ENCODE measurements around the gene ACTR8. TPM values are rescaled to one million over a fixed set of nuclear protein-coding genes. Genes with fewer than 3 reads are reported as not detected.

The ACTR8 gene
- total and polyA plus RNA-seq, 2 of the 13 experiments (the other 11 are each of a cell fraction or from before 2014, with no cell fraction given) = 15.5 to 29.0 TPM

DNA sequence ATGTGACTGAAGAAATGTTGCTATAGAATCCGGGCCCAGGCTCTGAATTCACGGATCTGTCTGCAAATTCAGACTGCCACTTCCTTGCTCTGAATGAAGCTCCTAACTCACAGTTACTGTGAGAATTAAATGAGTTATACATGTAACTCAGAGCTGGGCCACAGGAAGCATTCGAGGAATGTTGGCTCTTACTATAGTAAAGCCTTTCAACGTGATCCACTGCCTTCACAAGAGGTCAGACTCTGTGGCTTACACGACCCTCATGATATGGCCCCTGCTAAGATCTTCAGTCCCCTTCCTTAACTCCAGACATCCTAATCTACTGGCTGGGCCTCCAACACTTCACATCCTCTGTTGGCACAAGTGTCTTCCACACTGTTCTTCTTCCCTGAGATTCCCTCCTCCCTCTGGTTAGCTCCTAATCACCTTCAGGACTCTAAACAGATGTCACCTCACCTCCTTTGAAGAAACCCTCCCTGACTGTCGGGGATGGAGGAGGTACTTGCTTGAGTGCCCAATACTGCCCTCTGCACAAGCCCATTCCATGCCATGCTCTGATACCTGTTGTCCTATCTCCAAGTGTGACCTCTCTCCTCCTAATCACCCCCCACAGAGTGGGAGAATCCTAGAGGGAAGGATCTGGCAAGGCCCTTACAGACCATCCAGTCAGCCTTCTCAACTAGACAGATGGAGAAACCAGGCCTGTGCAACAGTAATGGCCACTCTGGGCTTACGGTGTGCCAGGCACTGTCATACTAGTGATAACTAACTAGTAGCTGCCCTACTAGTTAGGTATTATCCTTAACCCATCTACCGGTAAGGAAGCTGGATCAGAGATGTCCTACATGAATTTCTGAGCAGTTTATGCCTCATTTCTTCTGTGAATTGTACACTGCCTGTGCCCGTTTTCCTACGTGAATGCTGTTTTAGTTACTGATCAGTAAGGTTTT lies 1.3 kb downstream of the ACTR8 start (continued):
- TF ChIP-seq ZNF558 (CRISPR knock-in tag; IDR thresholded peaks at IDR 0.05; ENCODE audit: borderline replicate concordance) (0 out of 2 replicates have a peak, but pooled peaks have one; percentile 7), KDM5A (IDR thresholded peaks at IDR 0.05; ENCODE audit: borderline replicate concordance, low read length) (0 out of 2 replicates have a peak, but pooled peaks have one; percentile 5), POLR2A (IDR thresholded peaks at IDR 0.05; ENCODE audit: insufficient read depth in 1 of 2, low read depth in 2 of 2, low read length in 2 of 2) (peak in 1 of 2 experiments; percentile 42; a peak in 1 of 4 replicates)
- TF ChIP-seq, protein P1, sequence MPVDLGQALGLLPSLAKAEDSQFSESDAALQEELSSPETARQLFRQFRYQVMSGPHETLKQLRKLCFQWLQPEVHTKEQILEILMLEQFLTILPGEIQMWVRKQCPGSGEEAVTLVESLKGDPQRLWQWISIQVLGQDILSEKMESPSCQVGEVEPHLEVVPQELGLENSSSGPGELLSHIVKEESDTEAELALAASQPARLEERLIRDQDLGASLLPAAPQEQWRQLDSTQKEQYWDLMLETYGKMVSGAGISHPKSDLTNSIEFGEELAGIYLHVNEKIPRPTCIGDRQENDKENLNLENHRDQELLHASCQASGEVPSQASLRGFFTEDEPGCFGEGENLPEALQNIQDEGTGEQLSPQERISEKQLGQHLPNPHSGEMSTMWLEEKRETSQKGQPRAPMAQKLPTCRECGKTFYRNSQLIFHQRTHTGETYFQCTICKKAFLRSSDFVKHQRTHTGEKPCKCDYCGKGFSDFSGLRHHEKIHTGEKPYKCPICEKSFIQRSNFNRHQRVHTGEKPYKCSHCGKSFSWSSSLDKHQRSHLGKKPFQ (CRISPR knock-in tag; IDR thresholded peaks at IDR 0.05; ENCODE audit: insufficient replicate concordance) = no peak
- TF ChIP-seq, protein P2, sequence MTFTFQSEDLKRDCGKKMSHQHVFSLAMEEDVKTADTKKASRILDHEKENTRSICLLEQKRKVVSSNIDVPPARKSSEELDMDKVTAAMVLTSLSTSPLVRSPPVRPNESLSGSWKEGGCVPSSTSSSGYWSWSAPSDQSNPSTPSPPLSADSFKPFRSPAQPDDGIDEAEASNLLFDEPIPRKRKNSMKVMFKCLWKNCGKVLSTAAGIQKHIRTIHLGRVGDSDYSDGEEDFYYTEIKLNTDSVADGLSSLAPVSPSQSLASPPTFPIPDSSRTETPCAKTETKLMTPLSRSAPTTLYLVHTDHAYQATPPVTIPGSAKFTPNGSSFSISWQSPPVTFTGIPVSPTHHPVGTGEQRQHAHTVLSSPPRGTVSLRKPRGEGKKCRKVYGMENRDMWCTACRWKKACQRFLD (CRISPR knock-in tag; IDR thresholded peaks at IDR 0.05; ENCODE audit: borderline replicate concordance) = no peak

DNA sequence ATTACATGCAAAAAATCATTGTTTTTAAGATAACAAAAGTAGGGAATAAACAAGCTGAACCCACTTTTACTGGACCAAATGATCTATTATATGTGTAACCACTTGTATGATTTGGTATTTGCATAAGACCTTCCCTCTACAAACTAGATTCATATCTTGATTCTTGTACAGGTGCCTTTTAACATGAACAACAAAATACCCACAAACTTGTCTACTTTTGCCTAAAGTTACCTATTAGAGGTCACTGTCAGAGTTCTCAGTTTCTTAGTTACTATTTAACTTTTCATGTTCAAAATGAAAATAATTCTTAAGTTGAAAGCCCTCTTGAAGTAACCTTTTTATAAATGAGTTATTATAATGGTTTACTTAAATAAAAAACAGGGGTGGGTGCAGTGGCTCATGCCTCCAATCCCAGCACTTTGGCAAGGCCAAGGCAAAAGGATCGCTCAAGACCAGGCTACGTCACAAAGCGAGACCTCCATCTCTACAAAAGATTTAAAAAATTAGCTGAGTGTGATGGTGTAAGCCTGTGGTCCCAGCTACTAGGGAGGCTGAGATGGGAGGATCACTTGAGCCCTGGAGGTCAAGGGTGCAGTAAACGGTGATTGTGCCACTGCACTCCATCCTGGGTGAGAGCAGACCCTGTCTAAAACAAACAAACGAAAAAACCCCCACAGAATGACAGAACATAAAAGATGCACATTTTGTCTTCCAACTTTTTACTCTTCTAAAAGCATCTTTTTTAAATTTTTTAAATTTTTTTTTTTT lies 16.0 kb downstream of the ACTR8 start:
- H2AFZ ChIP-seq (ENCODE audit: low read length) = no peak overlapping the region
- no peak overlapping the region for H3K27ac ChIP-seq (ENCODE audit: extremely low read length, insufficient read depth, low read length)
- intact Hi-C loops (cut with micrococcal nuclease; ENCODE audit: unreplicated experiment) = no loop called here
- FAIRE-seq = no peak
- H4K20me1 ChIP-seq (ENCODE audit: insufficient read depth, low read length) = no peaks in the 10 kb centered on the region
- in situ Hi-C loops (cut with HindIII; ENCODE audit: extremely low pct_ligation_motif_present, low pct_unique_long_range_greater_than_20kb) = no loop called here
- peaks cover 28% of the 10 kb centered on the region for H3K4me1 ChIP-seq (ENCODE audit: insufficient read depth, low read length)
- H3K9me3 ChIP-seq (ENCODE audit: low read length) = no peaks in the 10 kb centered on the region
- no peaks in the 10 kb centered on the region for H3K27me3 ChIP-seq (ENCODE audit: control insufficient read depth in 1 of 2, insufficient read depth in 2 of 2, low read length in 2 of 2)
- no peak overlapping the region for H3K9ac ChIP-seq (ENCODE audit: insufficient read depth, low read depth, low read length)
- no peak overlapping the region for H3K4me2 ChIP-seq (ENCODE audit: low read depth, low read length)
- H3K4me3 ChIP-seq (replicated peaks in 1 of 3; ENCODE audit: insufficient read depth in 1 of 3, low read depth in 2 of 3, low read length in 3 of 3) = no peak overlapping the region
- DNase-seq (ENCODE audit: low spot score) = no peak
- 87% methylated on average over 5 of the region's 5 CpGs for WGBS (ENCODE audit: low lambda C conversion rate)
- BruUV-seq (replicated peaks) = no TSS peak
- peaks cover 18 to 37% of the 10 kb centered on the region in 2 experiments for H3K36me3 ChIP-seq (replicated peaks in 1 of 2; ENCODE audit: control insufficient read depth in 1 of 2, insufficient read depth in 2 of 2, low read length in 2 of 2)
- H3K79me2 ChIP-seq (ENCODE audit: insufficient read depth, low read length) = no peaks in the 10 kb centered on the region
- ChIA-PET POLR2A (interaction anchor here (1.4 kb wide), 1 partner anchor 21 kb away, joined by 6 read pairs; no protein-coding TSS in a partner anchor), CTCF (ENCODE audit: low intra/inter-chr PET ratio, low total read pairs) (no interaction called here)
- ATAC-seq = no peak; the same call in 2 of the 3 replicates
- TF ChIP-seq, protein P3, sequence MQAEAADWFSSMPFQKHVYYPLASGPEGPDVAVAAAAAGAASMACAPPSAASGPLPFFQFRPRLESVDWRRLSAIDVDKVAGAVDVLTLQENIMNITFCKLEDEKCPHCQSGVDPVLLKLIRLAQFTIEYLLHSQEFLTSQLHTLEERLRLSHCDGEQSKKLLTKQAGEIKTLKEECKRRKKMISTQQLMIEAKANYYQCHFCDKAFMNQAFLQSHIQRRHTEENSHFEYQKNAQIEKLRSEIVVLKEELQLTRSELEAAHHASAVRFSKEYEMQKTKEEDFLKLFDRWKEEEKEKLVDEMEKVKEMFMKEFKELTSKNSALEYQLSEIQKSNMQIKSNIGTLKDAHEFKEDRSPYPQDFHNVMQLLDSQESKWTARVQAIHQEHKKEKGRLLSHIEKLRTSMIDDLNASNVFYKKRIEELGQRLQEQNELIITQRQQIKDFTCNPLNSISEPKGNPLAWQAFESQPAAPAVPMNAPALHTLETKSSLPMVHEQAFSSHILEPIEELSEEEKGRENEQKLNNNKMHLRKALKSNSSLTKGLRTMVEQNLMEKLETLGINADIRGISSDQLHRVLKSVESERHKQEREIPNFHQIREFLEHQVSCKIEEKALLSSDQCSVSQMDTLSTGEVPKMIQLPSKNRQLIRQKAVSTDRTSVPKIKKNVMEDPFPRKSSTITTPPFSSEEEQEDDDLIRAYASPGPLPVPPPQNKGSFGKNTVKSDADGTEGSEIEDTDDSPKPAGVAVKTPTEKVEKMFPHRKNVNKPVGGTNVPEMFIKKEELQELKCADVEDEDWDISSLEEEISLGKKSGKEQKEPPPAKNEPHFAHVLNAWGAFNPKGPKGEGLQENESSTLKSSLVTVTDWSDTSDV (CRISPR knock-in tag; IDR thresholded peaks at IDR 0.05) = no peak
- TF ChIP-seq POLR2AphosphoS5 (IDR thresholded peaks at IDR 0.05; ENCODE audit: low read depth, low read length) = peak; percentile 20
- TF ChIP-seq, protein P4, sequence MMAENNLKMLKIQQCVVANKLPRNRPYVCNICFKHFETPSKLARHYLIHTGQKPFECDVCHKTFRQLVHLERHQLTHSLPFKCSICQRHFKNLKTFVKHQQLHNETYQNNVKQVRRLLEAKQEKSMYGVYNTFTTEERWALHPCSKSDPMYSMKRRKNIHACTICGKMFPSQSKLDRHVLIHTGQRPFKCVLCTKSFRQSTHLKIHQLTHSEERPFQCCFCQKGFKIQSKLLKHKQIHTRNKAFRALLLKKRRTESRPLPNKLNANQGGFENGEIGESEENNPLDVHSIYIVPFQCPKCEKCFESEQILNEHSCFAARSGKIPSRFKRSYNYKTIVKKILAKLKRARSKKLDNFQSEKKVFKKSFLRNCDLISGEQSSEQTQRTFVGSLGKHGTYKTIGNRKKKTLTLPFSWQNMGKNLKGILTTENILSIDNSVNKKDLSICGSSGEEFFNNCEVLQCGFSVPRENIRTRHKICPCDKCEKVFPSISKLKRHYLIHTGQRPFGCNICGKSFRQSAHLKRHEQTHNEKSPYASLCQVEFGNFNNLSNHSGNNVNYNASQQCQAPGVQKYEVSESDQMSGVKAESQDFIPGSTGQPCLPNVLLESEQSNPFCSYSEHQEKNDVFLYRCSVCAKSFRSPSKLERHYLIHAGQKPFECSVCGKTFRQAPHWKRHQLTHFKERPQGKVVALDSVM (CRISPR knock-in tag; IDR thresholded peaks at IDR 0.05) = peak; percentile 91
- peak in 1 of 2 experiments; percentile 23; a peak in 1 of 4 replicates for TF ChIP-seq POLR2A (IDR thresholded peaks at IDR 0.05; ENCODE audit: insufficient read depth in 1 of 2, low read depth in 2 of 2, low read length in 2 of 2)
- no peak for TF ChIP-seq ZNF331 (CRISPR knock-in tag; IDR thresholded peaks at IDR 0.05)
- TF ChIP-seq PHF8 (CRISPR knock-in tag; IDR thresholded peaks at IDR 0.05) = no peak
- TF ChIP-seq ZNF383 (CRISPR knock-in tag; IDR thresholded peaks at IDR 0.05; ENCODE audit: borderline replicate concordance) = no peak

All from HepG2 (cell line).